H9 (cell line): ENCODE measurements around the gene ANKH. TPM values are rescaled to one million over a fixed set of nuclear protein-coding genes. Genes with fewer than 3 reads are reported as not detected.

ENCODE experiments used
- DNase-seq: peaks from one replicate; pipeline ENCODE4 v3.0.0-alpha.2; 2017
- H2AFZ ChIP-seq: one replicate; pipeline ENCODE4 v1.6.1; 2013; ENCODE audit warnings: mild to moderate bottlenecking, low read length, control low read depth, moderate library complexity
- H2AK5ac ChIP-seq: 2 replicates; pipeline ENCODE4 v1.6.1; 2013; ENCODE audit warnings: low read length, control low read depth, mixed read lengths; ENCODE audit not compliant: insufficient read length
- H2BK120ac ChIP-seq: one replicate; pipeline ENCODE4 v1.6.1; 2013; ENCODE audit warnings: low read depth, mild to moderate bottlenecking, low read length, control low read depth, inconsistent platforms; ENCODE audit not compliant: poor library complexity, severe bottlenecking
- H2BK12ac ChIP-seq: 2 replicates; pipeline ENCODE4 v1.6.1; 2013; ENCODE audit warnings: low read length, control low read depth, mixed read lengths, low read depth; ENCODE audit not compliant: insufficient read length
- H2BK15ac ChIP-seq: 2 replicates; pipeline ENCODE4 v1.6.1; 2013; ENCODE audit warnings: low read depth, low read length, control low read depth
- H2BK20ac ChIP-seq: one replicate; pipeline ENCODE4 v1.6.1; 2013; ENCODE audit warnings: low read depth, mild to moderate bottlenecking, low read length, control low read depth, inconsistent platforms; ENCODE audit not compliant: poor library complexity, severe bottlenecking
- H2BK5ac ChIP-seq: 2 replicates; pipeline ENCODE4 v1.6.1; 2013; ENCODE audit warnings: low read length, control low read depth, mixed read lengths; ENCODE audit not compliant: insufficient read length
- H3K14ac ChIP-seq: 2 replicates; pipeline ENCODE4 v1.6.1; 2013; ENCODE audit warnings: low read length, control low read depth; ENCODE audit not compliant: insufficient read depth
- H3K18ac ChIP-seq: 2 replicates; pipeline ENCODE4 v1.6.1; 2013; ENCODE audit warnings: low read depth, mild to moderate bottlenecking, mixed read lengths, low read length, control low read depth; ENCODE audit not compliant: insufficient read length
- H3K23ac ChIP-seq: 2 replicates; pipeline ENCODE4 v1.6.1; 2013; ENCODE audit warnings: low read length, control low read depth, mixed read lengths, low read depth; ENCODE audit not compliant: insufficient read length
- H3K23me2 ChIP-seq: 2 replicates; pipeline ENCODE4 v1.6.1; 2013; ENCODE audit warnings: low read depth, mild to moderate bottlenecking, mixed read lengths, low read length, control low read depth; ENCODE audit not compliant: insufficient read length, poor library complexity, severe bottlenecking
- H3K27ac ChIP-seq: 2 replicates; pipeline ENCODE4 v1.5.1; 2013; ENCODE audit warnings: low read length, control low read depth, mixed read lengths, low read depth; ENCODE audit not compliant: insufficient read length
- H3K27me3 ChIP-seq: 2 replicates; pipeline ENCODE4 v1.6.1; 2013; ENCODE audit warnings: low read length, control low read depth, inconsistent platforms; ENCODE audit not compliant: insufficient read depth
- H3K4ac ChIP-seq: 2 replicates; pipeline ENCODE4 v1.6.1; 2013; ENCODE audit warnings: low read depth, mild to moderate bottlenecking, control low read depth, inconsistent platforms, low read length, moderate library complexity
- H3K4me1 ChIP-seq: 2 replicates; pipeline ENCODE4 v1.6.1; 2013; ENCODE audit warnings: low read length, control low read depth, inconsistent platforms; ENCODE audit not compliant: insufficient read depth
- H3K4me2 ChIP-seq: 2 replicates; pipeline ENCODE4 v1.6.1; 2013; ENCODE audit warnings: low read length, control low read depth, mixed read lengths; ENCODE audit not compliant: insufficient read length, insufficient read depth
- H3K56ac ChIP-seq: 2 replicates; pipeline ENCODE4 v1.6.1; 2013; ENCODE audit warnings: low read depth, mild to moderate bottlenecking, mixed read lengths, low read length, control low read depth; ENCODE audit not compliant: insufficient read length
- H3K79me1 ChIP-seq: 2 replicates; pipeline ENCODE4 v1.6.1; 2013; ENCODE audit warnings: low read depth, mild to moderate bottlenecking, moderate library complexity, low read length, control low read depth, inconsistent platforms; ENCODE audit not compliant: insufficient read depth, poor library complexity, severe bottlenecking
- H3K79me2 ChIP-seq: 2 replicates; pipeline ENCODE4 v1.6.1; 2013; ENCODE audit warnings: low read length, control low read depth, inconsistent platforms; ENCODE audit not compliant: insufficient read depth
- H3K9ac ChIP-seq: 2 replicates; pipeline ENCODE4 v1.6.1; 2013; ENCODE audit warnings: low read length, control low read depth, mixed read lengths; ENCODE audit not compliant: insufficient read length; ENCODE audit errors: extremely low read depth
- H3K9me3 ChIP-seq: one replicate; pipeline ENCODE4 v1.6.1; 2013; ENCODE audit warnings: low read depth, low read length, inconsistent platforms; ENCODE audit not compliant: control insufficient read depth
- H3T11ph ChIP-seq: one replicate; pipeline ENCODE4 v1.6.1; 2013; ENCODE audit warnings: mild to moderate bottlenecking, low read length, control low read depth, inconsistent platforms
- H4K20me1 ChIP-seq: one replicate; pipeline ENCODE4 v1.6.1; 2013; ENCODE audit not compliant: control insufficient read depth, insufficient read length, insufficient read depth
- H4K5ac ChIP-seq: 2 replicates; pipeline ENCODE4 v1.6.1; 2013; ENCODE audit warnings: low read depth, mild to moderate bottlenecking, mixed read lengths, low read length, control low read depth; ENCODE audit not compliant: insufficient read length
- H4K8ac ChIP-seq: replicated peaks from 2 replicates; pipeline ENCODE4 v1.6.1; 2013; ENCODE audit warnings: low read length, control low read depth, mixed read lengths, low read depth; ENCODE audit not compliant: insufficient read length
- H4K91ac ChIP-seq: 2 replicates; pipeline ENCODE4 v1.6.1; 2013; ENCODE audit warnings: low read depth, mild to moderate bottlenecking, moderate library complexity, mixed read lengths, low read length, control low read depth; ENCODE audit not compliant: insufficient read length
- H3K27ac Mint-ChIP-seq, 3 experiments: 2 replicates in 2 of 3; 3 replicates in 1 of 3; pipeline ENCODE4 v1.8.0; 2020 to 2021; ENCODE audit warnings: mixed read lengths in 3 of 3, mild to moderate bottlenecking in 1 of 3, moderate library complexity in 1 of 3
- H3K27me3 Mint-ChIP-seq: 2 replicates; pipeline ENCODE4 v1.8.0; 2021; ENCODE audit warnings: low read depth, mild to moderate bottlenecking, moderate library complexity, mixed read lengths
- H3K36me3 Mint-ChIP-seq, 3 experiments: 2 replicates in 2 of 3; 3 replicates in 1 of 3; pipeline ENCODE4 v1.8.0; 2020 to 2021; ENCODE audit warnings: low read depth in 3 of 3, mixed read lengths in 3 of 3; ENCODE audit not compliant: insufficient read depth in 1 of 3
- H3K4me1 Mint-ChIP-seq, 2 experiments: 2 replicates each; pipeline ENCODE4 v1.8.0; 2020; ENCODE audit warnings: mixed read lengths in 2 of 2
- H3K4me3 Mint-ChIP-seq, 2 experiments: 2 replicates in 1 of 2; 3 replicates in 1 of 2; pipeline ENCODE4 v1.8.0; 2020 to 2021; ENCODE audit warnings: mild to moderate bottlenecking in 2 of 2, mixed read lengths in 2 of 2, moderate library complexity in 1 of 2
- H3K9me3 Mint-ChIP-seq, 2 experiments: 2 replicates in 1 of 2; 3 replicates in 1 of 2; pipeline ENCODE4 v1.8.0; 2020; ENCODE audit warnings: mild to moderate bottlenecking in 2 of 2, mixed read lengths in 2 of 2, moderate library complexity in 1 of 2
- WGBS: extraction: QIAGEN DNeasy Blood & Tissue Kit; methylation state at CpG from one replicate; pipeline ENCODE4 v1.1.7; 2013; ENCODE audit warnings: missing lambda C conversion rate, low lambda C conversion rate, mixed read lengths; ENCODE audit not compliant: insufficient read length; ENCODE audit errors: extremely low coverage; 5-methylcytosine and 5-hydroxymethylcytosine counted together
- total RNA-seq: library from RNA; stranded (reverse); gene quantifications from 2 replicates; pipeline ENCODE4 v1.2.1, GENCODE V29; 2021
- TF ChIP-seq, protein P1 (sequence below): fragments of 200-600 bp; sonication (generic); conservative IDR thresholded peaks from 3 replicates; pipeline ENCODE4 v1.8.0; 2021; ENCODE audit warnings: antibody characterized with exemption, mild to moderate bottlenecking

ANKH gene
- total RNA-seq, 1 experiment from 2014 or later, result 9.6 TPM

DNA sequence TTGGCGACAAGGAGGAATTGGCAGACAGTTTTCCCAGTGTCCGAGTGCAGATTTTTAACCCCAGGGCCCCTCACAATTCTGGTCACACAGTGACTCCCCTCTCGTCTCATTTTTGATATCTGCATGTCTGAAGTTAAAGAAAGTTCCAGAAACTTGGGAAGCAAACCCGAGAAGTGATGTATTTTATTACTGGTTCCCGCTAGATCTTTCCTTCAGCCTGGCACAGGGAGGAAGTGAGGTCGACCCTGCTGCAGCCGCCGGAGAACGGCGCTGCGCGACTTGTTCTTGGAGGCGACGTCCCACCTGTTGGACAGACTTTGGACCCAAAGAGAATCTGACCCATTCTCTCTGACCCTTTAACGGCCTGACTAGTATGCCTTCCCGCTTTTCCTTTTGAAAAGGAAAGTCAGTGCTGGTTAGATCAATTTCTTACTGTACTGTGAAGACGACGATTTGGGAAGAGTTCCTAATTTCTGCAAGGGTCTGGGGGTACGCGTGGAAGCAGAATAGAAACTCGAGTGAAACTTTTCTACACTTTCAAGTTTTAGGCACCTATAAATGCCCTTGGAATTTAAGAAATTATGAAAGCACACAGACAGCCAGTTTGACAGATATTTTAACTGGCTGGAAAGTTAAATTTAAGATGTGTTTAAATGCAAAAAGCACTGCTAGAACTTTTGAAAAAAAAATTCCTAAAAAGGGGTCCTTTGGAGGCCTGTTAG, 206.3 kb downstream of the ANKH start:
- peaks cover 28% of the 10 kb centered on the region for H3K27me3 Mint-ChIP-seq
- peak overlapping the region in 1 of 3 experiments; percentile 60; a peak in 2 of 7 replicates for H3K27ac Mint-ChIP-seq
- DNase-seq, result peak; percentile 48

More for the DNA sequence above, 206.3 kb downstream of the ANKH start:
- Histone ChIP-seq H2AK5ac (no peak overlapping the region), H3K18ac (no peak overlapping the region), H3K9ac (peak overlapping the region; percentile 31), H3K9me3 (no peaks in the 10 kb centered on the region), H3K79me1 (no peaks in the 10 kb centered on the region), H4K20me1 (no peaks in the 10 kb centered on the region), H3K4ac (no peak overlapping the region), H3K14ac (no peak overlapping the region), H3K79me2 (peaks cover 9% of the 10 kb centered on the region; the same call in 1 of the 2 replicates), H3K4me2 (peak overlapping the region; percentile 91), H3K56ac (no peak overlapping the region), H3K27me3 (no peaks in the 10 kb centered on the region; the same call in 1 of the 2 replicates), H4K5ac (no peak overlapping the region), H2BK120ac (no peak overlapping the region), H3K27ac (no peak overlapping the region), H2AFZ (no peak overlapping the region), H4K91ac (no peak overlapping the region), H2BK5ac (no peak overlapping the region), H2BK12ac (no peak overlapping the region), H3K23ac (no peak overlapping the region), H4K8ac (no peak overlapping the region), H3K4me1 (peaks cover 2% of the 10 kb centered on the region; the same call in 1 of the 2 replicates), H3T11ph (no peak overlapping the region), H2BK20ac (no peak overlapping the region), H2BK15ac (no peak overlapping the region), H3K23me2 (peaks cover 13% of the 10 kb centered on the region)
- peaks cover 2% of the 10 kb centered on the region in 2 experiments; a peak in 3 of 5 replicates for H3K9me3 Mint-ChIP-seq
- H3K4me3 Mint-ChIP-seq, result peak overlapping the region; percentile 86 to 94
- H3K4me1 Mint-ChIP-seq, result peaks cover 23 to 24% of the 10 kb centered on the region in 2 experiments
- TF ChIP-seq, protein P1, sequence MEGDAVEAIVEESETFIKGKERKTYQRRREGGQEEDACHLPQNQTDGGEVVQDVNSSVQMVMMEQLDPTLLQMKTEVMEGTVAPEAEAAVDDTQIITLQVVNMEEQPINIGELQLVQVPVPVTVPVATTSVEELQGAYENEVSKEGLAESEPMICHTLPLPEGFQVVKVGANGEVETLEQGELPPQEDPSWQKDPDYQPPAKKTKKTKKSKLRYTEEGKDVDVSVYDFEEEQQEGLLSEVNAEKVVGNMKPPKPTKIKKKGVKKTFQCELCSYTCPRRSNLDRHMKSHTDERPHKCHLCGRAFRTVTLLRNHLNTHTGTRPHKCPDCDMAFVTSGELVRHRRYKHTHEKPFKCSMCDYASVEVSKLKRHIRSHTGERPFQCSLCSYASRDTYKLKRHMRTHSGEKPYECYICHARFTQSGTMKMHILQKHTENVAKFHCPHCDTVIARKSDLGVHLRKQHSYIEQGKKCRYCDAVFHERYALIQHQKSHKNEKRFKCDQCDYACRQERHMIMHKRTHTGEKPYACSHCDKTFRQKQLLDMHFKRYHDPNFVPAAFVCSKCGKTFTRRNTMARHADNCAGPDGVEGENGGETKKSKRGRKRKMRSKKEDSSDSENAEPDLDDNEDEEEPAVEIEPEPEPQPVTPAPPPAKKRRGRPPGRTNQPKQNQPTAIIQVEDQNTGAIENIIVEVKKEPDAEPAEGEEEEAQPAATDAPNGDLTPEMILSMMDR, result no peak
- peaks cover 0 to 10% (median 4%) of the 10 kb centered on the region in 3 experiments; a peak in 3 of 7 replicates for H3K36me3 Mint-ChIP-seq
- no CpG with 5 or more reads among the region's 21 CpGs for WGBS
